ENCODE measurements around the gene TELO2.
A peak's percentile ranks its signal among the peaks of the same experiment; 100 is the strongest.

Gene TELO2

GRCh38 chr16:1493746-1494094 is 560 bp downstream of the TELO2 start:
- Histone ChIP-seq H3K36me3 (ENCODE audit: insufficient read depth, low read length) (no peaks in the 10 kb centered on the region; the same call in 1 of the 2 replicates), H3K27me3 (ENCODE audit: insufficient read depth, low read length) (no peaks in the 10 kb centered on the region), H3K79me2 (ENCODE audit: control insufficient read depth, insufficient read depth, low read length, unreplicated experiment) (peaks cover 21% of the 10 kb centered on the region), H3K27ac (ENCODE audit: low read depth, low read length) (peak overlapping the region; percentile 86; the same call in 1 of the 2 replicates), H3K4me3 (ENCODE audit: low read depth, low read length) (peak overlapping the region; percentile 100), H2AFZ (ENCODE audit: low read length, unreplicated experiment) (peak overlapping the region; percentile 75), H3K4me1 (ENCODE audit: control insufficient read depth, insufficient read depth, low read length, unreplicated experiment) (peaks cover 10% of the 10 kb centered on the region)

GRCh38 chr16:1494129-1494640 is 1.0 kb downstream of the TELO2 start:
- Histone ChIP-seq H3K36me3 (ENCODE audit: insufficient read depth, low read length) (no peaks in the 10 kb centered on the region; the same call in 1 of the 2 replicates), H3K27ac (ENCODE audit: low read depth, low read length) (peak overlapping the region; percentile 86; the same call in 1 of the 2 replicates), H3K4me3 (ENCODE audit: low read depth, low read length) (peak overlapping the region; percentile 100), H3K79me2 (ENCODE audit: control insufficient read depth, insufficient read depth, low read length, unreplicated experiment) (peaks cover 21% of the 10 kb centered on the region), H2AFZ (ENCODE audit: low read length, unreplicated experiment) (peak overlapping the region; percentile 75), H3K27me3 (ENCODE audit: insufficient read depth, low read length) (no peaks in the 10 kb centered on the region), H3K4me1 (ENCODE audit: control insufficient read depth, insufficient read depth, low read length, unreplicated experiment) (peaks cover 10% of the 10 kb centered on the region)

- no peaks in the 10 kb centered on the region; the same call in 1 of the 2 replicates for H3K36me3 ChIP-seq (ENCODE audit: insufficient read depth, low read length)
- H3K79me2 ChIP-seq (ENCODE audit: control insufficient read depth, insufficient read depth, low read length, unreplicated experiment), result peaks cover 21% of the 10 kb centered on the region
- peaks cover 10% of the 10 kb centered on the region for H3K4me1 ChIP-seq (ENCODE audit: control insufficient read depth, insufficient read depth, low read length, unreplicated experiment)
- peak overlapping the region; percentile 100 for H3K4me3 ChIP-seq (ENCODE audit: low read depth, low read length)
- no peak overlapping the region for H2AFZ ChIP-seq (ENCODE audit: low read length, unreplicated experiment)
- H3K27me3 ChIP-seq (ENCODE audit: insufficient read depth, low read length), result no peaks in the 10 kb centered on the region
- H3K27ac ChIP-seq (ENCODE audit: low read depth, low read length), result no peak overlapping the region
Observed at GRCh38 chr16:1494711-1495110, 1.6 kb downstream of the TELO2 start.

- H3K4me1 ChIP-seq (ENCODE audit: control insufficient read depth, insufficient read depth, low read length, unreplicated experiment), result peaks cover 10% of the 10 kb centered on the region
- no peak overlapping the region for H3K27ac ChIP-seq (ENCODE audit: low read depth, low read length)
- peaks cover 21% of the 10 kb centered on the region for H3K79me2 ChIP-seq (ENCODE audit: control insufficient read depth, insufficient read depth, low read length, unreplicated experiment)
- peak overlapping the region; percentile 100; the same call in 1 of the 2 replicates for H3K4me3 ChIP-seq (ENCODE audit: low read depth, low read length)
- no peaks in the 10 kb centered on the region; the same call in 1 of the 2 replicates for H3K36me3 ChIP-seq (ENCODE audit: insufficient read depth, low read length)
- H2AFZ ChIP-seq (ENCODE audit: low read length, unreplicated experiment), result no peak overlapping the region
- H3K27me3 ChIP-seq (ENCODE audit: insufficient read depth, low read length), result no peaks in the 10 kb centered on the region
Observed at GRCh38 chr16:1495211-1495888, 2.2 kb downstream of the TELO2 start.

- Histone ChIP-seq H3K27ac (ENCODE audit: low read depth, low read length) (no peak overlapping the region), H3K4me1 (ENCODE audit: control insufficient read depth, insufficient read depth, low read length, unreplicated experiment) (peaks cover 10% of the 10 kb centered on the region), H3K36me3 (ENCODE audit: insufficient read depth, low read length) (no peaks in the 10 kb centered on the region; the same call in 1 of the 2 replicates), H3K79me2 (ENCODE audit: control insufficient read depth, insufficient read depth, low read length, unreplicated experiment) (peaks cover 21% of the 10 kb centered on the region), H3K27me3 (ENCODE audit: insufficient read depth, low read length) (no peaks in the 10 kb centered on the region), H2AFZ (ENCODE audit: low read length, unreplicated experiment) (no peak overlapping the region), H3K4me3 (ENCODE audit: low read depth, low read length) (no peak overlapping the region)
Observed at GRCh38 chr16:1495889-1496262, 2.7 kb downstream of the TELO2 start.

- Histone ChIP-seq H3K79me2 (ENCODE audit: control insufficient read depth, insufficient read depth, low read length, unreplicated experiment) (peaks cover 21% of the 10 kb centered on the region), H2AFZ (ENCODE audit: low read length, unreplicated experiment) (no peak overlapping the region), H3K4me1 (ENCODE audit: control insufficient read depth, insufficient read depth, low read length, unreplicated experiment) (peaks cover 10% of the 10 kb centered on the region), H3K4me3 (ENCODE audit: low read depth, low read length) (no peak overlapping the region), H3K27ac (ENCODE audit: low read depth, low read length) (no peak overlapping the region), H3K27me3 (ENCODE audit: insufficient read depth, low read length) (no peaks in the 10 kb centered on the region), H3K36me3 (ENCODE audit: insufficient read depth, low read length) (no peaks in the 10 kb centered on the region; the same call in 1 of the 2 replicates)
Observed at GRCh38 chr16:1496464-1496863, 3.3 kb downstream of the TELO2 start.

- H2AFZ ChIP-seq (ENCODE audit: low read length, unreplicated experiment), result no peak overlapping the region
- peaks cover 21% of the 10 kb centered on the region for H3K79me2 ChIP-seq (ENCODE audit: control insufficient read depth, insufficient read depth, low read length, unreplicated experiment)
- H3K27me3 ChIP-seq (ENCODE audit: insufficient read depth, low read length), result no peaks in the 10 kb centered on the region
- no peak overlapping the region for H3K4me3 ChIP-seq (ENCODE audit: low read depth, low read length)
- no peaks in the 10 kb centered on the region; the same call in 1 of the 2 replicates for H3K36me3 ChIP-seq (ENCODE audit: insufficient read depth, low read length)
- peaks cover 10% of the 10 kb centered on the region for H3K4me1 ChIP-seq (ENCODE audit: control insufficient read depth, insufficient read depth, low read length, unreplicated experiment)
- no peak overlapping the region for H3K27ac ChIP-seq (ENCODE audit: low read depth, low read length)
Observed at GRCh38 chr16:1497014-1497598, 3.9 kb downstream of the TELO2 start.

GRCh38 chr16:1498899-1499676 is 5.9 kb downstream of the TELO2 start:
- peaks cover 6% of the 10 kb centered on the region; the same call in 1 of the 2 replicates for H3K36me3 ChIP-seq (ENCODE audit: insufficient read depth, low read length)
- no peak overlapping the region for H3K27ac ChIP-seq (ENCODE audit: low read depth, low read length)
- H2AFZ ChIP-seq (ENCODE audit: low read length, unreplicated experiment), result no peak overlapping the region
- H3K4me3 ChIP-seq (ENCODE audit: low read depth, low read length), result no peak overlapping the region
- H3K4me1 ChIP-seq (ENCODE audit: control insufficient read depth, insufficient read depth, low read length, unreplicated experiment), result peaks cover 7% of the 10 kb centered on the region
- no peaks in the 10 kb centered on the region for H3K27me3 ChIP-seq (ENCODE audit: insufficient read depth, low read length)
- H3K79me2 ChIP-seq (ENCODE audit: control insufficient read depth, insufficient read depth, low read length, unreplicated experiment), result peaks cover 16% of the 10 kb centered on the region

- Histone ChIP-seq H3K27ac (ENCODE audit: low read depth, low read length) (no peak overlapping the region), H3K79me2 (ENCODE audit: control insufficient read depth, insufficient read depth, low read length, unreplicated experiment) (peaks cover 9% of the 10 kb centered on the region), H2AFZ (ENCODE audit: low read length, unreplicated experiment) (no peak overlapping the region), H3K4me1 (ENCODE audit: control insufficient read depth, insufficient read depth, low read length, unreplicated experiment) (peaks cover 2% of the 10 kb centered on the region), H3K36me3 (ENCODE audit: insufficient read depth, low read length) (peaks cover 6% of the 10 kb centered on the region; the same call in 1 of the 2 replicates), H3K27me3 (ENCODE audit: insufficient read depth, low read length) (no peaks in the 10 kb centered on the region), H3K4me3 (ENCODE audit: low read depth, low read length) (no peak overlapping the region)
Observed at GRCh38 chr16:1499756-1500464, 6.8 kb downstream of the TELO2 start.
